Endothelial cell of umbilical vein (primary cell): ENCODE results near the gene NEO1.

ENCODE experiments used
- POLR2A ChIP-seq: IDR thresholded peaks from 2 replicates; pipeline ENCODE4 v1.6.1; 2012; ENCODE audit warnings: low read depth, mild to moderate bottlenecking, control low read depth, low read length
- POLR2AphosphoS5 ChIP-seq: IDR thresholded peaks from 2 replicates; pipeline ENCODE4 v1.6.1; 2012; ENCODE audit warnings: low read depth, mild to moderate bottlenecking, control low read depth, low read length, moderate library complexity; ENCODE audit not compliant: insufficient read depth
- TF ChIP-seq, protein P1 (sequence below), 2 donors: IDR thresholded peaks; 1 replicate in 1 of 2; 2 replicates in 1 of 2; pipeline ENCODE4 v1.5.1; 2011; ENCODE audit warnings: low read length in 2 of 2, mild to moderate bottlenecking in 2 of 2, moderate library complexity in 2 of 2, control low read depth in 1 of 2, inconsistent platforms in 1 of 2, low read depth in 1 of 2; ENCODE audit not compliant: insufficient read depth in 1 of 2; ENCODE audit errors: extremely low read depth in 1 of 2

DNA sequence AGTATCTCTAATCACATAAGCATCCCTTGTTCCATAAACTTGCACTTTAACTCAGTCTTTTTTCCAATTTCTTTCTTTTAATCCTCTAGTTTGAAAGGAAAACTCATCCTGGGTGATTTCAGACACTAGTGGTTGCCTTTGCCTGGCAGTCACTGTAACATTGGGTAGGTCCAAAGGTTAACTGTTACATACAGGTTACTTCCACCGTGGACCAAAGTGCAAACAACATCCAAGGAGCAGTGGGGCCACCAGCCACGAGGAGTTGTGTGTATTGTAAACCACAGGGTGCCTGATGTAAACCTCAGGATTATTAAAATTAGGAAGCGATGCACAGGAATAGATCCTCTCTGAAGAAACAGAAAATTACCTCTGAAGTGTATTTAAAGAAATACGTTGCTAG lies 241.5 kb downstream of the NEO1 start:
- TF ChIP-seq, protein P1, sequence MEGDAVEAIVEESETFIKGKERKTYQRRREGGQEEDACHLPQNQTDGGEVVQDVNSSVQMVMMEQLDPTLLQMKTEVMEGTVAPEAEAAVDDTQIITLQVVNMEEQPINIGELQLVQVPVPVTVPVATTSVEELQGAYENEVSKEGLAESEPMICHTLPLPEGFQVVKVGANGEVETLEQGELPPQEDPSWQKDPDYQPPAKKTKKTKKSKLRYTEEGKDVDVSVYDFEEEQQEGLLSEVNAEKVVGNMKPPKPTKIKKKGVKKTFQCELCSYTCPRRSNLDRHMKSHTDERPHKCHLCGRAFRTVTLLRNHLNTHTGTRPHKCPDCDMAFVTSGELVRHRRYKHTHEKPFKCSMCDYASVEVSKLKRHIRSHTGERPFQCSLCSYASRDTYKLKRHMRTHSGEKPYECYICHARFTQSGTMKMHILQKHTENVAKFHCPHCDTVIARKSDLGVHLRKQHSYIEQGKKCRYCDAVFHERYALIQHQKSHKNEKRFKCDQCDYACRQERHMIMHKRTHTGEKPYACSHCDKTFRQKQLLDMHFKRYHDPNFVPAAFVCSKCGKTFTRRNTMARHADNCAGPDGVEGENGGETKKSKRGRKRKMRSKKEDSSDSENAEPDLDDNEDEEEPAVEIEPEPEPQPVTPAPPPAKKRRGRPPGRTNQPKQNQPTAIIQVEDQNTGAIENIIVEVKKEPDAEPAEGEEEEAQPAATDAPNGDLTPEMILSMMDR (IDR thresholded peaks at IDR 0.05; ENCODE audit: extremely low read depth in 1 of 2, insufficient read depth in 1 of 2, low read depth in 1 of 2, low read length in 2 of 2), result no peak
- no peak for TF ChIP-seq POLR2A
- TF ChIP-seq POLR2AphosphoS5, result no peak
